ENCODE data around the gene ABI3. TPM values are rescaled to one million over a fixed set of nuclear protein-coding genes. Genes with fewer than 3 reads are reported as not detected.
"Not testable (repeated sequence)": the region's sequence is repeated elsewhere in the genome, so short reads cannot be mapped to it uniquely, and the experiment has no call there.

The ABI3 gene
- total RNA-seq: 10 to 100 TPM in 2 of 4 donors, 1 to 10 TPM in 2; 5.9 to 32.9 (median 13.9) TPM

DNA sequence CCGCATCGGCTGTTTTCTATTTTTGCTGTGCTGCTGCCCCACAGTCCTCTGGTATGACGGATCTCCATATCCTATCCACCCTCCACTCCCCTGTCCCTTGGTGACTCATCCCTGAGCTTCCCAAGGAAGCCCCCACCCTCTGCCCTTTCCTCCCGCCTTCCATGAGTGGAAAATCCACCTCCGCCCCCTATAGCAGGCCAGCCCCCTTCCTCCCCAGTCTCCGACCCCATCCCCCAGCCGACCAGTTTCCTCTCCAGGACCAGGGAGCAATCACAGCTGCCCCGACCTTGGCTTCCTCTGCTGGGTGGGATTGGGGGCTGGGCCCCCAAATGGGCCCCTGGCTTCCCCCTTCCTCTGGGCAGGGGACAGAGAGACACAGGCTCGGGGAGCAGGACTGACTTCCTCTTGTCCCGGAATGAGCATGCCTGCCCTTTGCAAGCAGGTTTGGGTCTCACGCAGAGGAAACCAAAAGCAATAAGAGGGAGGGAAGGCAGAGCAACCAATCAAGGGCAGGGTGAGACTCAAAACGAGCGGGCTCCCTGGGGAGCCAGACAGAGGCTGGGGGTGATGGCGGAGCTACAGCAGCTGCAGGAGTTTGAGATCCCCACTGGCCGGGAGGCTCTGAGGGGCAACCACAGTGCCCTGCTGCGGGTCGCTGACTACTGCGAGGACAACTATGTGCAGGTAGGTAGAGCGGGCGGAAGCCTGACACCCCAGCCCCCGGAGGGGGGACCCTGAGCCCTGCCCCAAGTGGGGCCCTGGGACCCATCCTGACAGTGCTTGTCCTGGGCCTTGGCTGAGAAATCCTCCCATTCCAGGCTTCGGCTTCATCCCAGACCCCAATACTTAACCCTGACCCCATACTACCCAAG, at the start of gene ABI3, which contains the start of gene GNGT2:
TSS of gene ABI3 (plus strand) at position 550 of the 872 bp plus-strand sequence. CDS start at position 568, 18 bp downstream.
TSS of gene GNGT2 (minus strand) at position 417 of the 872 bp plus-strand sequence. CDS start 3,152 bp downstream, outside the sequence.
- Histone ChIP-seq H3K4me3 (peak within 1 kb of the TSS; percentile 18 to 20), H3K27me3 (no peaks in the 10 kb centered on the region), H3K9me3 (no peaks in the 10 kb centered on the region), H3K27ac (peak within 1 kb of the TSS; percentile 24 to 77), H3K36me3 (no peaks in the 10 kb centered on the region), H3K4me1 (no peaks in the 10 kb centered on the region)
- TF ChIP-seq POLR2A (IDR thresholded peaks at IDR 0.05): peak in 1 of 2 donors; percentile 29
- TF ChIP-seq, protein P1, sequence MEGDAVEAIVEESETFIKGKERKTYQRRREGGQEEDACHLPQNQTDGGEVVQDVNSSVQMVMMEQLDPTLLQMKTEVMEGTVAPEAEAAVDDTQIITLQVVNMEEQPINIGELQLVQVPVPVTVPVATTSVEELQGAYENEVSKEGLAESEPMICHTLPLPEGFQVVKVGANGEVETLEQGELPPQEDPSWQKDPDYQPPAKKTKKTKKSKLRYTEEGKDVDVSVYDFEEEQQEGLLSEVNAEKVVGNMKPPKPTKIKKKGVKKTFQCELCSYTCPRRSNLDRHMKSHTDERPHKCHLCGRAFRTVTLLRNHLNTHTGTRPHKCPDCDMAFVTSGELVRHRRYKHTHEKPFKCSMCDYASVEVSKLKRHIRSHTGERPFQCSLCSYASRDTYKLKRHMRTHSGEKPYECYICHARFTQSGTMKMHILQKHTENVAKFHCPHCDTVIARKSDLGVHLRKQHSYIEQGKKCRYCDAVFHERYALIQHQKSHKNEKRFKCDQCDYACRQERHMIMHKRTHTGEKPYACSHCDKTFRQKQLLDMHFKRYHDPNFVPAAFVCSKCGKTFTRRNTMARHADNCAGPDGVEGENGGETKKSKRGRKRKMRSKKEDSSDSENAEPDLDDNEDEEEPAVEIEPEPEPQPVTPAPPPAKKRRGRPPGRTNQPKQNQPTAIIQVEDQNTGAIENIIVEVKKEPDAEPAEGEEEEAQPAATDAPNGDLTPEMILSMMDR (IDR thresholded peaks at IDR 0.05): no peak
- intact Hi-C loops (cut with DNase I; ENCODE audit: low total_unique reads): no loop called here
- peak in 1 of 2 donors; percentile 35 for DNase-seq

DNA sequence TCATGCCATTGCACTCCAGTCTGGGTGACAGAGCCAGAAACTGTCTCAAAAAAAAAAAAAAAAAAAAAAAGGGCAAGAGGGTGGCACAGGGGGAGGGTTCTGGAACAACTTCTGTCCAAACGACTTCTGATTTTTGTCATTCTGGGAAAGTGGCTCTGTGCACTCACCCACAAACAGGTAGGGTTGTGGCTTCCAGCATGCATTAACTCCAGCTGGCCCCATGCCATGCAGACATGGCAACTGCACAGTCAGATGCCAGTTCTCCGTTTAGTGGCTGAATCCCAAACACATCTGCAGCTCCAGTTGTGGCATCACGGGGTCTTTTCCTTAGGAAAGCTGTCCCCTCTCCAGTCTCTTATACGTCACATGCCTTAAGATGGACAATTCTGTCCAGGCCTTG, 47.6 kb upstream of the ABI3 start:
- no peaks in the 10 kb centered on the region for H3K27me3 ChIP-seq
- TF ChIP-seq, protein P1 (IDR thresholded peaks at IDR 0.05): no peak
- no peak for TF ChIP-seq POLR2A (IDR thresholded peaks at IDR 0.05)
- H3K27ac ChIP-seq: no peak overlapping the region
- H3K4me1 ChIP-seq: no peaks in the 10 kb centered on the region
- intact Hi-C loops (cut with DNase I; ENCODE audit: low total_unique reads): no loop called here
- no peak for DNase-seq
- no peaks in the 10 kb centered on the region for H3K36me3 ChIP-seq
- no peak overlapping the region for H3K4me3 ChIP-seq
- no peaks in the 10 kb centered on the region for H3K9me3 ChIP-seq

DNA sequence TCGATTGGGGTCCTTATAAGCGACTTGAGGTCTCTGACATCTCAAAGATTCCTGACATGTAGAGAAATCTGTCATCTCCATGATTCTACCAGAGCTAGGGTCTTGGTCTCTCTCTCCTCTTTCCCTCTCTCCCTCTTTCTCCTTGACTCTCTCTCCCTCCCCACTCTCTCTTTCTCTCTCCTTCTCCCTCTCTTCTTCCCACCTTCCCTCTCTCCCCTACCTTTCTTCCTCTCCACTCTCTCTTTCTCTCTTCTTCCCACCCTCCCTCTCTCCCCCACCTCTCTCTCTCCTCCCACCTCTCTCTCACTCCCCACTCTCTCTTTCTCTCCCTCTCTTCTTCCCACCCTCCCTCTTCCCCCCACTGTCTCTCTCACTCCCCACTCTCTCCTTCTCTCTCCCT, 45.4 kb upstream of the ABI3 start:
- no peak overlapping the region for H3K4me3 ChIP-seq
- H3K4me1 ChIP-seq: no peaks in the 10 kb centered on the region
- DNase-seq: no peak
- TF ChIP-seq, protein P1 (IDR thresholded peaks at IDR 0.05): no peak
- no peak for TF ChIP-seq POLR2A (IDR thresholded peaks at IDR 0.05)
- H3K36me3 ChIP-seq: no peaks in the 10 kb centered on the region
- H3K27ac ChIP-seq: no peak overlapping the region
- H3K9me3 ChIP-seq: no peaks in the 10 kb centered on the region
- intact Hi-C loops (cut with DNase I; ENCODE audit: low total_unique reads): no loop called here
- H3K27me3 ChIP-seq: no peaks in the 10 kb centered on the region

- Histone ChIP-seq H3K27me3 (no peaks in the 10 kb centered on the region), H3K36me3 (no peaks in the 10 kb centered on the region), H3K9me3 (no peaks in the 10 kb centered on the region), H3K27ac (no peak overlapping the region), H3K4me1 (no peaks in the 10 kb centered on the region), H3K4me3 (no peak overlapping the region)
- intact Hi-C loops (cut with DNase I; ENCODE audit: low total_unique reads): no loop called here
- DNase-seq: no peak
- TF ChIP-seq, protein P1 (IDR thresholded peaks at IDR 0.05): no peak
- TF ChIP-seq POLR2A (IDR thresholded peaks at IDR 0.05): no peak
Observed at GRCh38 chr17:49168706-49169105, 41.8 kb upstream of the ABI3 start.

GRCh38 chr17:49170216-49170615, 40.3 kb upstream of the ABI3 start:
- DNase-seq: no peak
- H3K36me3 ChIP-seq: no peaks in the 10 kb centered on the region
- TF ChIP-seq, protein P1 (IDR thresholded peaks at IDR 0.05): no peak
- TF ChIP-seq POLR2A (IDR thresholded peaks at IDR 0.05): no peak
- no peak overlapping the region for H3K27ac ChIP-seq
- H3K4me1 ChIP-seq: no peaks in the 10 kb centered on the region
- intact Hi-C loops (cut with DNase I; ENCODE audit: low total_unique reads): loop anchor here (10.0 kb wide), 1 partner anchor 55 kb away; no protein-coding TSS in a partner anchor
- H3K9me3 ChIP-seq: no peaks in the 10 kb centered on the region
- H3K27me3 ChIP-seq: no peaks in the 10 kb centered on the region
- H3K4me3 ChIP-seq: no peak overlapping the region

DNA sequence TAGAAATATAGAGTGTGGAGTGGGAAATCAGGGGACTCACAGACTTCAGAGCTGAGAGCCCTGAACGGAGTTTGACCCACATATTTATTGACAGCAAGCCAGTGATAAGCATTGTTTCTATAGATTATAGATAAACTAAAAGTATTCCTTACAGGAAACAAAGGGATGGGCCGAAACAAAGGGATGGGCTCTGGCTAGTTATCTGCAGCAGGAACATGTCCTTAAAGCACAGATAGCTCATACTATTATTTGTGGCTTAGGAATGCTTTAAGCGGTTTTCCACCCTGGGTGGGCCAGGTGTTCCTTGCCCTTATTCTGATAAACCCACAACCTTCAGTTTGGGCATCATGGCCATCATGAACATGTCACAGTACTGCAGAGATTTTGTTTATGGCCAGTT, 39.8 kb upstream of the ABI3 start:
- not testable (repeated sequence) for H3K4me3 ChIP-seq, H3K27ac ChIP-seq, DNase-seq, H3K36me3 ChIP-seq, H3K4me1 ChIP-seq, H3K27me3 ChIP-seq, H3K9me3 ChIP-seq
- intact Hi-C loops (cut with DNase I; ENCODE audit: low total_unique reads): loop anchor here (10.0 kb wide), 1 partner anchor 54 kb away; no protein-coding TSS in a partner anchor

GRCh38 chr17:49175978-49176377, 34.5 kb upstream of the ABI3 start:
- H3K27me3 ChIP-seq, H3K27ac ChIP-seq, DNase-seq, H3K4me1 ChIP-seq, H3K36me3 ChIP-seq, H3K4me3 ChIP-seq: not testable (repeated sequence)
- H3K9me3 ChIP-seq: peaks cover 0 to 13% of the 10 kb centered on the region in 2 donors
- intact Hi-C loops (cut with DNase I; ENCODE audit: low total_unique reads): loop anchor here (10.0 kb wide), 1 partner anchor 49 kb away; no protein-coding TSS in a partner anchor
